Panc1 (cell line): ENCODE results near the gene FOSB. TPM values are rescaled to one million over a fixed set of nuclear protein-coding genes. Genes with fewer than 3 reads are reported as not detected.

Experiments
- ATAC-seq: fragments of 200-7000 bp; cut with Tn5 transposase; 2 replicates; pipeline ENCODE4 v1.9.1; 2020; ENCODE audit warnings: mild to moderate bottlenecking, moderate library complexity
- BruUV-seq: library from RNA; stranded (reverse); fragments of 400-500 nt; replicated peaks from 2 replicates; lab custom pipeline; 2021; lab: Mats Ljungman, UMichigan
- CTCF ChIA-PET: fragments of 300-600 bp; sonication (Branson Sonifier 250); formaldehyde crosslinking; loops from one replicate; lab custom pipeline; 2022; ENCODE audit warnings: antibody characterized with exemption; lab: Charles Lee
- POLR2A ChIA-PET: fragments of 300-600 bp; sonication (Branson Sonifier 250); formaldehyde crosslinking; loops from one replicate; lab custom pipeline; 2022; ENCODE audit warnings: antibody characterized with exemption; lab: Charles Lee
- DNase-seq: peaks from one replicate; pipeline ENCODE4 v3.0.0-alpha.2; 2010; ENCODE audit warnings: low read depth, low spot score
- H3K27ac ChIP-seq: 2 replicates; pipeline ENCODE4 v1.5.1; 2011; ENCODE audit warnings: mild to moderate bottlenecking, low read length, inconsistent platforms
- H3K27me3 ChIP-seq: fragments of 200-500 bp; sonication (Bioruptor generic); 2 replicates; pipeline ENCODE4 v1.6.0; 2014; ENCODE audit warnings: low read length, inconsistent platforms; ENCODE audit not compliant: control insufficient read depth, insufficient read depth
- H3K36me3 ChIP-seq: fragments of 200-500 bp; sonication (Bioruptor generic); 2 replicates; pipeline ENCODE4 v1.5.1; 2014; ENCODE audit warnings: inconsistent platforms, mild to moderate bottlenecking, low read length, moderate library complexity; ENCODE audit not compliant: control insufficient read depth, insufficient read depth
- H3K4me1 ChIP-seq: 2 replicates; pipeline ENCODE4 v1.5.1; 2011; ENCODE audit warnings: inconsistent platforms, mild to moderate bottlenecking, low read length, moderate library complexity; ENCODE audit not compliant: control insufficient read depth, insufficient read depth
- H3K4me3 ChIP-seq, 2 experiments: 2 replicates each; pipeline ENCODE4 v1.5.1; 2011 to 2012; ENCODE audit warnings: low read depth in 2 of 2, low read length in 2 of 2, mild to moderate bottlenecking in 2 of 2, inconsistent platforms in 1 of 2, moderate library complexity in 1 of 2
- H3K9me3 ChIP-seq: fragments of 200-500 bp; sonication (Bioruptor generic); 2 replicates; pipeline ENCODE4 v1.5.1; 2014; ENCODE audit warnings: low read depth, mild to moderate bottlenecking, inconsistent platforms, low read length, moderate library complexity; ENCODE audit not compliant: control insufficient read depth, insufficient read depth
- POLR2AphosphoS5 ChIP-seq: IDR thresholded peaks from 2 replicates; pipeline ENCODE4 v1.6.1; 2012; ENCODE audit warnings: mild to moderate bottlenecking, low read depth, low read length, moderate library complexity
- SIN3A ChIP-seq: IDR thresholded peaks from 2 replicates; pipeline ENCODE4 v1.6.1; 2012; ENCODE audit warnings: low read depth, mild to moderate bottlenecking, low read length, moderate library complexity, borderline replicate concordance; ENCODE audit not compliant: insufficient read depth
- TCF7L2 ChIP-seq: IDR thresholded peaks from 2 replicates; pipeline ENCODE4 v1.6.1; 2011; ENCODE audit warnings: mild to moderate bottlenecking, low read depth, low read length, inconsistent platforms
- in situ Hi-C: cut with HindIII; loops from 2 replicates; pipeline ENCODE4 v1.10.0; 2016; ENCODE audit warnings: low sequenced_read_pairs, low pct_unique_long_range_greater_than_20kb
- intact Hi-C: fragments of 100-400 bp; cut with micrococcal nuclease; formaldehyde crosslinking; loops from one replicate; pipeline ENCODE4 v1.10.0; 2022; ENCODE audit not compliant: unreplicated experiment
- total RNA-seq: library from RNA; stranded (reverse); gene quantifications from one replicate; pipeline ENCODE4 v1.2.1, GENCODE V29; 2021; ENCODE audit not compliant: unreplicated experiment
- TF ChIP-seq, protein P1 (sequence below), 2 experiments: IDR thresholded peaks; 2 replicates each; pipeline ENCODE4 v1.6.1; 2011 to 2012; ENCODE audit warnings: low read depth in 2 of 2, control low read depth in 1 of 2, low read length in 1 of 2, mild to moderate bottlenecking in 1 of 2, moderate library complexity in 1 of 2; ENCODE audit not compliant: insufficient read depth in 1 of 2
- TF ChIP-seq, protein P2 (sequence below): fragments of 450-650 bp; IDR thresholded peaks from 2 replicates; pipeline ENCODE4 v1.5.1; 2017; ENCODE audit warnings: mild to moderate bottlenecking

Gene FOSB
- total RNA-seq, 1 experiment from 2014 or later = 13.4 TPM

DNA sequence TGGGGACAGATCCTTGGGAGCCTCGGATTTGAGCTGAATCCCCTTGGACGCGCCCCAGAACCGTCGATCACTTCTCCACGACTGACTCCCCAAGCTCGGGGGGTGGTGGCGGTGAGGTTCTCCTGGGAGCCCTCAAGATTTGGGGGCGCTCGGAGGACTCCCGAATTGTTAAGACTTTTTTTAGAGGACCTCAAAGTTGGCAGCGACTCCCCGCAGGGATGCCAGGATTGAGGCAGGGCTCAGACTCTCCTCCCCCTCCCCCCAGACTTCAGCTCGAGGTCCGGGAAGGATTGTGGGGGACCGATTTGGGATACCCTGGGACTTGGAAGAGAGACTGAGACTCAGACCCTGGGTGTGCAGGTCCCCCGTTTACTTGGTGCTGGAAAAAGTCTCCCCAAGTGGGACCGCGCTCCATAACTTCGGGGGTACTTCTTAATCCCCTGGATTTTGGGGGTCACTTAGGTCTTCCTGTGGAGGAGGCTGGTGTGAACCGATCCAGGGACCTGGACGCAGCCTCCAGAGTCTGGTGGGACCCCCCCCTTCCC lies 40.1 kb downstream of the FOSB start:
- intact Hi-C loops = no loop called here
- Histone ChIP-seq H3K4me1 (peaks cover 12% of the 10 kb centered on the region), H3K9me3 (no peaks in the 10 kb centered on the region), H3K36me3 (peaks cover 6% of the 10 kb centered on the region; the same call in 1 of the 2 replicates), H3K27ac (peak overlapping the region; percentile 90), H3K27me3 (no peaks in the 10 kb centered on the region), H3K4me3 (peak overlapping the region; percentile 88 to 89)
- no peak for TF ChIP-seq TCF7L2
- no peak for TF ChIP-seq POLR2AphosphoS5
- no peak for TF ChIP-seq SIN3A
- TF ChIP-seq, protein P1, sequence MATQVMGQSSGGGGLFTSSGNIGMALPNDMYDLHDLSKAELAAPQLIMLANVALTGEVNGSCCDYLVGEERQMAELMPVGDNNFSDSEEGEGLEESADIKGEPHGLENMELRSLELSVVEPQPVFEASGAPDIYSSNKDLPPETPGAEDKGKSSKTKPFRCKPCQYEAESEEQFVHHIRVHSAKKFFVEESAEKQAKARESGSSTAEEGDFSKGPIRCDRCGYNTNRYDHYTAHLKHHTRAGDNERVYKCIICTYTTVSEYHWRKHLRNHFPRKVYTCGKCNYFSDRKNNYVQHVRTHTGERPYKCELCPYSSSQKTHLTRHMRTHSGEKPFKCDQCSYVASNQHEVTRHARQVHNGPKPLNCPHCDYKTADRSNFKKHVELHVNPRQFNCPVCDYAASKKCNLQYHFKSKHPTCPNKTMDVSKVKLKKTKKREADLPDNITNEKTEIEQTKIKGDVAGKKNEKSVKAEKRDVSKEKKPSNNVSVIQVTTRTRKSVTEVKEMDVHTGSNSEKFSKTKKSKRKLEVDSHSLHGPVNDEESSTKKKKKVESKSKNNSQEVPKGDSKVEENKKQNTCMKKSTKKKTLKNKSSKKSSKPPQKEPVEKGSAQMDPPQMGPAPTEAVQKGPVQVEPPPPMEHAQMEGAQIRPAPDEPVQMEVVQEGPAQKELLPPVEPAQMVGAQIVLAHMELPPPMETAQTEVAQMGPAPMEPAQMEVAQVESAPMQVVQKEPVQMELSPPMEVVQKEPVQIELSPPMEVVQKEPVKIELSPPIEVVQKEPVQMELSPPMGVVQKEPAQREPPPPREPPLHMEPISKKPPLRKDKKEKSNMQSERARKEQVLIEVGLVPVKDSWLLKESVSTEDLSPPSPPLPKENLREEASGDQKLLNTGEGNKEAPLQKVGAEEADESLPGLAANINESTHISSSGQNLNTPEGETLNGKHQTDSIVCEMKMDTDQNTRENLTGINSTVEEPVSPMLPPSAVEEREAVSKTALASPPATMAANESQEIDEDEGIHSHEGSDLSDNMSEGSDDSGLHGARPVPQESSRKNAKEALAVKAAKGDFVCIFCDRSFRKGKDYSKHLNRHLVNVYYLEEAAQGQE (IDR thresholded peaks at IDR 0.05; ENCODE audit: insufficient read depth in 1 of 2, low read depth in 2 of 2, low read length in 1 of 2) = no peak
- TF ChIP-seq, protein P2, sequence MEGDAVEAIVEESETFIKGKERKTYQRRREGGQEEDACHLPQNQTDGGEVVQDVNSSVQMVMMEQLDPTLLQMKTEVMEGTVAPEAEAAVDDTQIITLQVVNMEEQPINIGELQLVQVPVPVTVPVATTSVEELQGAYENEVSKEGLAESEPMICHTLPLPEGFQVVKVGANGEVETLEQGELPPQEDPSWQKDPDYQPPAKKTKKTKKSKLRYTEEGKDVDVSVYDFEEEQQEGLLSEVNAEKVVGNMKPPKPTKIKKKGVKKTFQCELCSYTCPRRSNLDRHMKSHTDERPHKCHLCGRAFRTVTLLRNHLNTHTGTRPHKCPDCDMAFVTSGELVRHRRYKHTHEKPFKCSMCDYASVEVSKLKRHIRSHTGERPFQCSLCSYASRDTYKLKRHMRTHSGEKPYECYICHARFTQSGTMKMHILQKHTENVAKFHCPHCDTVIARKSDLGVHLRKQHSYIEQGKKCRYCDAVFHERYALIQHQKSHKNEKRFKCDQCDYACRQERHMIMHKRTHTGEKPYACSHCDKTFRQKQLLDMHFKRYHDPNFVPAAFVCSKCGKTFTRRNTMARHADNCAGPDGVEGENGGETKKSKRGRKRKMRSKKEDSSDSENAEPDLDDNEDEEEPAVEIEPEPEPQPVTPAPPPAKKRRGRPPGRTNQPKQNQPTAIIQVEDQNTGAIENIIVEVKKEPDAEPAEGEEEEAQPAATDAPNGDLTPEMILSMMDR = no peak
- ChIA-PET POLR2A (no interaction called here), CTCF (no interaction called here)
- in situ Hi-C loops = no loop called here
- DNase-seq (no peak), ATAC-seq (no peak)
- no TSS peak for BruUV-seq

DNA sequence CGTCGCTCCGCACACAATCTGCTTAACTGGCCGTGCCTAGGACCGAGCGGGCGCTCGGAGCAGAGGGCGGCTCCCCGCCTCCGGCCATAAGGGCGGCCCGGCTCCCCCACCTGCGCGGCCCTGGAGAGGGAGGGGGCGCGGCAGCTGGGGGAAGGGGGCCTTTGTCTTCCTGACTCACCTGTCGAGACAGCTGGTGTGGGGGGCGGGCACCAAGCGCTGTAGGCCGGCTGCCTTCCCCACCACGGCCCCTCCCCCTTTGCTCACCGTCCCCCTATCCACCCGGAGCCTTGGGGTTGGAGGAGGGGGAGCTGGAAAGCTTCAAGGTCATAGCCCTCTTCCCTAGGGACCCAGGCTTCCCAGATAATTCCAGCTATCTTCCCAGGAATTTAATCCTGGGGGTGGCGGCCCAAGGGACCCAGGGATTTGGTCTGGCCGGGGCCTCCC lies 40.6 kb downstream of the FOSB start:
- ATAC-seq (peak; percentile 15; the same call in 1 of the 2 replicates), DNase-seq (no peak)
- TF ChIP-seq, protein P1 (IDR thresholded peaks at IDR 0.05; ENCODE audit: insufficient read depth in 1 of 2, low read depth in 2 of 2, low read length in 1 of 2) = no peak
- 0 out of 2 replicates have a peak, but pooled peaks have one; percentile 36 for TF ChIP-seq POLR2AphosphoS5
- ChIA-PET CTCF (no interaction called here), POLR2A (no interaction called here)
- peaks cover 6% of the 10 kb centered on the region; the same call in 1 of the 2 replicates for H3K36me3 ChIP-seq
- peak overlapping the region; percentile 88 to 89 for H3K4me3 ChIP-seq
- intact Hi-C loops (no loop called here), in situ Hi-C loops (no loop called here)
- H3K4me1 ChIP-seq = peaks cover 12% of the 10 kb centered on the region
- no TSS peak for BruUV-seq
- H3K9me3 ChIP-seq = no peaks in the 10 kb centered on the region
- peak overlapping the region; percentile 90 for H3K27ac ChIP-seq
- H3K27me3 ChIP-seq = no peaks in the 10 kb centered on the region
